ENCODE results near the gene GRIN3B.

Gene GRIN3B

GRCh38 chr19:1045247-1045603 lies 45.0 kb downstream of the GRIN3B start (continued):
- no peak for TF ChIP-seq CREB5 (CRISPR knock-in tag; IDR thresholded peaks at IDR 0.05; ENCODE audit: low read depth)

- no peak for ATAC-seq
- TF ChIP-seq PATZ1 (CRISPR knock-in tag; IDR thresholded peaks at IDR 0.05; ENCODE audit: borderline replicate concordance) (no peak), ZNF8 (CRISPR knock-in tag; IDR thresholded peaks at IDR 0.05) (no peak), POU6F1 (CRISPR knock-in tag; IDR thresholded peaks at IDR 0.05; ENCODE audit: borderline replicate concordance, low read depth) (no peak), TCF4 (CRISPR knock-in tag; IDR thresholded peaks at IDR 0.05; ENCODE audit: borderline replicate concordance) (no peak), ESRRG (CRISPR knock-in tag; IDR thresholded peaks at IDR 0.05) (no peak), TOX (CRISPR knock-in tag; IDR thresholded peaks at IDR 0.05; ENCODE audit: borderline replicate concordance) (no peak), OSR1 (CRISPR knock-in tag; IDR thresholded peaks at IDR 0.05) (no peak), RARB (CRISPR knock-in tag; IDR thresholded peaks at IDR 0.05) (no peak), CSRNP3 (CRISPR knock-in tag; IDR thresholded peaks at IDR 0.05) (no peak), ZNF565 (CRISPR knock-in tag; conservative IDR thresholded peaks at IDR 0.05; ENCODE audit: low read depth) (no peak), ZFP30 (CRISPR knock-in tag; IDR thresholded peaks at IDR 0.05) (no peak), ZNF70 (CRISPR knock-in tag; IDR thresholded peaks at IDR 0.05) (no peak), ARNTL (CRISPR knock-in tag; IDR thresholded peaks at IDR 0.05; ENCODE audit: borderline replicate concordance, low read depth) (no peak), CSDC2 (CRISPR knock-in tag; IDR thresholded peaks at IDR 0.05) (no peak)
Observed at GRCh38 chr19:1046117-1046626, 46.0 kb downstream of the GRIN3B start.

GRCh38 chr19:1046836-1047695 lies 46.8 kb downstream of the GRIN3B start:
- TF ChIP-seq PPARA (CRISPR knock-in tag; IDR thresholded peaks at IDR 0.05; ENCODE audit: borderline replicate concordance) (no peak), ARNTL (CRISPR knock-in tag; IDR thresholded peaks at IDR 0.05; ENCODE audit: borderline replicate concordance, low read depth) (no peak), ISL1 (CRISPR knock-in tag; IDR thresholded peaks at IDR 0.05) (no peak), RARB (CRISPR knock-in tag; IDR thresholded peaks at IDR 0.05) (no peak), TOX (CRISPR knock-in tag; IDR thresholded peaks at IDR 0.05; ENCODE audit: borderline replicate concordance) (no peak), OSR1 (CRISPR knock-in tag; IDR thresholded peaks at IDR 0.05) (no peak), ZNF565 (CRISPR knock-in tag; conservative IDR thresholded peaks at IDR 0.05; ENCODE audit: low read depth) (no peak), CREB5 (CRISPR knock-in tag; IDR thresholded peaks at IDR 0.05; ENCODE audit: low read depth) (no peak), ESRRG (CRISPR knock-in tag; IDR thresholded peaks at IDR 0.05) (no peak), TCF4 (CRISPR knock-in tag; IDR thresholded peaks at IDR 0.05; ENCODE audit: borderline replicate concordance) (no peak), SNAI2 (CRISPR knock-in tag; IDR thresholded peaks at IDR 0.05) (no peak), POU6F1 (CRISPR knock-in tag; IDR thresholded peaks at IDR 0.05; ENCODE audit: borderline replicate concordance, low read depth) (no peak), TSHZ2 (CRISPR knock-in tag; IDR thresholded peaks at IDR 0.05) (no peak)
- no peak for ATAC-seq
